H9 (cell line): ENCODE measurements around the gene ANKRD36. TPM values are rescaled to one million over a fixed set of nuclear protein-coding genes. Genes with fewer than 3 reads are reported as not detected.
"Not testable (repeated sequence)": the region's sequence is repeated elsewhere in the genome, so short reads cannot be mapped to it uniquely, and the experiment has no call there.

Experiments used
- DNase-seq: peaks from one replicate; pipeline ENCODE4 v3.0.0-alpha.2; 2017
- H2AFZ ChIP-seq: one replicate; pipeline ENCODE4 v1.6.1; 2013; ENCODE audit warnings: mild to moderate bottlenecking, low read length, control low read depth, moderate library complexity
- H2AK5ac ChIP-seq: 2 replicates; pipeline ENCODE4 v1.6.1; 2013; ENCODE audit warnings: low read length, control low read depth, mixed read lengths; ENCODE audit not compliant: insufficient read length
- H2BK120ac ChIP-seq: one replicate; pipeline ENCODE4 v1.6.1; 2013; ENCODE audit warnings: low read depth, mild to moderate bottlenecking, low read length, control low read depth, inconsistent platforms; ENCODE audit not compliant: poor library complexity, severe bottlenecking
- H2BK12ac ChIP-seq: 2 replicates; pipeline ENCODE4 v1.6.1; 2013; ENCODE audit warnings: low read length, control low read depth, mixed read lengths, low read depth; ENCODE audit not compliant: insufficient read length
- H2BK15ac ChIP-seq: 2 replicates; pipeline ENCODE4 v1.6.1; 2013; ENCODE audit warnings: low read depth, low read length, control low read depth
- H2BK20ac ChIP-seq: one replicate; pipeline ENCODE4 v1.6.1; 2013; ENCODE audit warnings: low read depth, mild to moderate bottlenecking, low read length, control low read depth, inconsistent platforms; ENCODE audit not compliant: poor library complexity, severe bottlenecking
- H2BK5ac ChIP-seq: 2 replicates; pipeline ENCODE4 v1.6.1; 2013; ENCODE audit warnings: low read length, control low read depth, mixed read lengths; ENCODE audit not compliant: insufficient read length
- H3K14ac ChIP-seq: 2 replicates; pipeline ENCODE4 v1.6.1; 2013; ENCODE audit warnings: low read length, control low read depth; ENCODE audit not compliant: insufficient read depth
- H3K18ac ChIP-seq: 2 replicates; pipeline ENCODE4 v1.6.1; 2013; ENCODE audit warnings: low read depth, mild to moderate bottlenecking, mixed read lengths, low read length, control low read depth; ENCODE audit not compliant: insufficient read length
- H3K23ac ChIP-seq: 2 replicates; pipeline ENCODE4 v1.6.1; 2013; ENCODE audit warnings: low read length, control low read depth, mixed read lengths, low read depth; ENCODE audit not compliant: insufficient read length
- H3K23me2 ChIP-seq: 2 replicates; pipeline ENCODE4 v1.6.1; 2013; ENCODE audit warnings: low read depth, mild to moderate bottlenecking, mixed read lengths, low read length, control low read depth; ENCODE audit not compliant: insufficient read length, poor library complexity, severe bottlenecking
- H3K27ac ChIP-seq: 2 replicates; pipeline ENCODE4 v1.5.1; 2013; ENCODE audit warnings: low read length, control low read depth, mixed read lengths, low read depth; ENCODE audit not compliant: insufficient read length
- H3K27me3 ChIP-seq: 2 replicates; pipeline ENCODE4 v1.6.1; 2013; ENCODE audit warnings: low read length, control low read depth, inconsistent platforms; ENCODE audit not compliant: insufficient read depth
- H3K4ac ChIP-seq: 2 replicates; pipeline ENCODE4 v1.6.1; 2013; ENCODE audit warnings: low read depth, mild to moderate bottlenecking, control low read depth, inconsistent platforms, low read length, moderate library complexity
- H3K4me1 ChIP-seq: 2 replicates; pipeline ENCODE4 v1.6.1; 2013; ENCODE audit warnings: low read length, control low read depth, inconsistent platforms; ENCODE audit not compliant: insufficient read depth
- H3K4me2 ChIP-seq: 2 replicates; pipeline ENCODE4 v1.6.1; 2013; ENCODE audit warnings: low read length, control low read depth, mixed read lengths; ENCODE audit not compliant: insufficient read length, insufficient read depth
- H3K56ac ChIP-seq: 2 replicates; pipeline ENCODE4 v1.6.1; 2013; ENCODE audit warnings: low read depth, mild to moderate bottlenecking, mixed read lengths, low read length, control low read depth; ENCODE audit not compliant: insufficient read length
- H3K79me1 ChIP-seq: 2 replicates; pipeline ENCODE4 v1.6.1; 2013; ENCODE audit warnings: low read depth, mild to moderate bottlenecking, moderate library complexity, low read length, control low read depth, inconsistent platforms; ENCODE audit not compliant: insufficient read depth, poor library complexity, severe bottlenecking
- H3K79me2 ChIP-seq: 2 replicates; pipeline ENCODE4 v1.6.1; 2013; ENCODE audit warnings: low read length, control low read depth, inconsistent platforms; ENCODE audit not compliant: insufficient read depth
- H3K9ac ChIP-seq: 2 replicates; pipeline ENCODE4 v1.6.1; 2013; ENCODE audit warnings: low read length, control low read depth, mixed read lengths; ENCODE audit not compliant: insufficient read length; ENCODE audit errors: extremely low read depth
- H3K9me3 ChIP-seq: one replicate; pipeline ENCODE4 v1.6.1; 2013; ENCODE audit warnings: low read depth, low read length, inconsistent platforms; ENCODE audit not compliant: control insufficient read depth
- H3T11ph ChIP-seq: one replicate; pipeline ENCODE4 v1.6.1; 2013; ENCODE audit warnings: mild to moderate bottlenecking, low read length, control low read depth, inconsistent platforms
- H4K20me1 ChIP-seq: one replicate; pipeline ENCODE4 v1.6.1; 2013; ENCODE audit not compliant: control insufficient read depth, insufficient read length, insufficient read depth
- H4K5ac ChIP-seq: 2 replicates; pipeline ENCODE4 v1.6.1; 2013; ENCODE audit warnings: low read depth, mild to moderate bottlenecking, mixed read lengths, low read length, control low read depth; ENCODE audit not compliant: insufficient read length
- H4K8ac ChIP-seq: replicated peaks from 2 replicates; pipeline ENCODE4 v1.6.1; 2013; ENCODE audit warnings: low read length, control low read depth, mixed read lengths, low read depth; ENCODE audit not compliant: insufficient read length
- H4K91ac ChIP-seq: 2 replicates; pipeline ENCODE4 v1.6.1; 2013; ENCODE audit warnings: low read depth, mild to moderate bottlenecking, moderate library complexity, mixed read lengths, low read length, control low read depth; ENCODE audit not compliant: insufficient read length
- H3K27ac Mint-ChIP-seq, 3 experiments: 2 replicates in 2 of 3; 3 replicates in 1 of 3; pipeline ENCODE4 v1.8.0; 2020 to 2021; ENCODE audit warnings: mixed read lengths in 3 of 3, mild to moderate bottlenecking in 1 of 3, moderate library complexity in 1 of 3
- H3K27me3 Mint-ChIP-seq: 2 replicates; pipeline ENCODE4 v1.8.0; 2021; ENCODE audit warnings: low read depth, mild to moderate bottlenecking, moderate library complexity, mixed read lengths
- H3K36me3 Mint-ChIP-seq, 3 experiments: 2 replicates in 2 of 3; 3 replicates in 1 of 3; pipeline ENCODE4 v1.8.0; 2020 to 2021; ENCODE audit warnings: low read depth in 3 of 3, mixed read lengths in 3 of 3; ENCODE audit not compliant: insufficient read depth in 1 of 3
- H3K4me1 Mint-ChIP-seq, 2 experiments: 2 replicates each; pipeline ENCODE4 v1.8.0; 2020; ENCODE audit warnings: mixed read lengths in 2 of 2
- H3K4me3 Mint-ChIP-seq, 2 experiments: 2 replicates in 1 of 2; 3 replicates in 1 of 2; pipeline ENCODE4 v1.8.0; 2020 to 2021; ENCODE audit warnings: mild to moderate bottlenecking in 2 of 2, mixed read lengths in 2 of 2, moderate library complexity in 1 of 2
- H3K9me3 Mint-ChIP-seq, 2 experiments: 2 replicates in 1 of 2; 3 replicates in 1 of 2; pipeline ENCODE4 v1.8.0; 2020; ENCODE audit warnings: mild to moderate bottlenecking in 2 of 2, mixed read lengths in 2 of 2, moderate library complexity in 1 of 2
- WGBS: extraction: QIAGEN DNeasy Blood & Tissue Kit; methylation state at CpG from one replicate; pipeline ENCODE4 v1.1.7; 2013; ENCODE audit warnings: missing lambda C conversion rate, low lambda C conversion rate, mixed read lengths; ENCODE audit not compliant: insufficient read length; ENCODE audit errors: extremely low coverage; 5-methylcytosine and 5-hydroxymethylcytosine counted together
- total RNA-seq: library from RNA; stranded (reverse); gene quantifications from 2 replicates; pipeline ENCODE4 v1.2.1, GENCODE V29; 2021

The ANKRD36 gene
- total RNA-seq, 1 experiment from 2014 or later, result 9.8 TPM

DNA sequence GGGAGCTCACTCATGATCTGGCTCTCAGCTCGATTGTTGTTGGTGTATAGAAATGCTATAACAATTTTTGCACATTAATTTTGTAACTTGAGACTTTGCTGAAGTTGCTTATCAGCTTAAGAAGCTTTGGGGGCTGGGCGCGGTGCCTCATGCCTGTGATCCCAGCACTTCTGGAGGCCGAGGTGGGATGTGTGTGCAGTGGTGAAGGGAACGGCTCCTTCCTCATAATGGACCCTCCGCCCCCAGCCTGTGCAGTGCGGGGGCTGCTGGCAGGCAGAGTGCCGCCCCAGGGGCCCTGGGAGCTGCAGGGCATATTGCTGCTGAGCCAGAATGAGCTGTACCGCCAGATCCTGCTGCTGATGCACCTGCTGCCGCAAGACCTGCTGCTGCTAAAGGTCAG, 32.1 kb upstream of the ANKRD36 start:
- H3K4me1 Mint-ChIP-seq, H2BK12ac ChIP-seq, H4K8ac ChIP-seq, H3K4ac ChIP-seq, H3K27ac ChIP-seq, H3K23ac ChIP-seq, H3K27me3 ChIP-seq, H2AFZ ChIP-seq, H3K9me3 Mint-ChIP-seq, H3K9ac ChIP-seq, H3K56ac ChIP-seq, H2BK120ac ChIP-seq, H3K27me3 Mint-ChIP-seq, H3K79me1 ChIP-seq, DNase-seq, H3K4me1 ChIP-seq, H2BK20ac ChIP-seq, H2BK5ac ChIP-seq, H4K5ac ChIP-seq, H3K9me3 ChIP-seq, H4K20me1 ChIP-seq, H3K23me2 ChIP-seq, H3K14ac ChIP-seq, H4K91ac ChIP-seq, H3K4me2 ChIP-seq, H3K27ac Mint-ChIP-seq, H3K4me3 Mint-ChIP-seq, H3K18ac ChIP-seq, H3K79me2 ChIP-seq, H2BK15ac ChIP-seq, H3T11ph ChIP-seq, H2AK5ac ChIP-seq: not testable (repeated sequence)
- peaks cover 0 to 17% (median 7%) of the 10 kb centered on the region in 3 experiments; a peak in 3 of 7 replicates for H3K36me3 Mint-ChIP-seq
- WGBS, result no CpG with 5 or more reads among the region's 10 CpGs
